Measurements from ENCODE around the gene ADTRP.

The ADTRP gene

GRCh38 chr6:11778648-11779328, at the start of gene ADTRP:
ADTRP (minus strand) TSS chr6:11778803; CDS start chr6:11778759, 44 bp downstream.
- DNase-seq (ENCODE audit: low read depth, low spot score), result no peak

- DNase-seq (ENCODE audit: low read depth, low spot score), result no peak
Measured at GRCh38 chr6:11826779-11827178, 48.2 kb upstream of the ADTRP start.

GRCh38 chr6:11824986-11825385, 46.4 kb upstream of the ADTRP start:
- DNase-seq (ENCODE audit: low read depth, low spot score), result no peak

GRCh38 chr6:11822346-11822745, 43.7 kb upstream of the ADTRP start:
- no peak for DNase-seq (ENCODE audit: low read depth, low spot score)

- DNase-seq (ENCODE audit: low read depth, low spot score), result no peak
Measured at GRCh38 chr6:11821781-11822180, 43.2 kb upstream of the ADTRP start.

GRCh38 chr6:11820821-11821220, 42.2 kb upstream of the ADTRP start:
- DNase-seq (ENCODE audit: low read depth, low spot score), result no peak

- DNase-seq (ENCODE audit: low read depth, low spot score), result no peak
Measured at GRCh38 chr6:11819486-11819885, 40.9 kb upstream of the ADTRP start.

- no peak for DNase-seq (ENCODE audit: low read depth, low spot score)
Measured at GRCh38 chr6:11815231-11815630, 36.6 kb upstream of the ADTRP start.

GRCh38 chr6:11814819-11815218, 36.2 kb upstream of the ADTRP start:
- DNase-seq (ENCODE audit: low read depth, low spot score), result no peak

- no peak for DNase-seq (ENCODE audit: low read depth, low spot score)
Measured at GRCh38 chr6:11814106-11814505, 35.5 kb upstream of the ADTRP start.

GRCh38 chr6:11813606-11814005, 35.0 kb upstream of the ADTRP start:
- no peak for DNase-seq (ENCODE audit: low read depth, low spot score)

- DNase-seq (ENCODE audit: low read depth, low spot score), result no peak
Measured at GRCh38 chr6:11812951-11813350, 34.3 kb upstream of the ADTRP start.

GRCh38 chr6:11812439-11812838, 33.8 kb upstream of the ADTRP start:
- DNase-seq (ENCODE audit: low read depth, low spot score), result no peak

GRCh38 chr6:11811644-11812264, 33.2 kb upstream of the ADTRP start:
- no peak for DNase-seq (ENCODE audit: low read depth, low spot score)

- DNase-seq (ENCODE audit: low read depth, low spot score), result no peak
Measured at GRCh38 chr6:11810854-11811643, 32.4 kb upstream of the ADTRP start.

GRCh38 chr6:11810039-11810541, 31.5 kb upstream of the ADTRP start:
- no peak for DNase-seq (ENCODE audit: low read depth, low spot score)

GRCh38 chr6:11808054-11808453, 29.5 kb upstream of the ADTRP start:
- no peak for DNase-seq (ENCODE audit: low read depth, low spot score)

- no peak for DNase-seq (ENCODE audit: low read depth, low spot score)
Measured at GRCh38 chr6:11806561-11807317, 28.1 kb upstream of the ADTRP start.

- no peak for DNase-seq (ENCODE audit: low read depth, low spot score)
Measured at GRCh38 chr6:11805259-11806053, 26.9 kb upstream of the ADTRP start.

- DNase-seq (ENCODE audit: low read depth, low spot score), result no peak
Measured at GRCh38 chr6:11804701-11805100, 26.1 kb upstream of the ADTRP start.

- DNase-seq (ENCODE audit: low read depth, low spot score), result no peak
Measured at GRCh38 chr6:11804135-11804534, 25.5 kb upstream of the ADTRP start.

Measured in activated CD4-positive, CD25-positive, alpha-beta regulatory T cell treated with anti-CD3 and anti-CD28 coated beads, Interleukin-2, amount 50 U/mL, for 16 hours (primary cell).